DMS53 treated with DMSO at 0.1 percent for 48 hours (cell line): ENCODE results near the gene TRIM56.
"Not testable (repeated sequence)": the region's sequence is repeated elsewhere in the genome, so short reads cannot be mapped to it uniquely, and the experiment has no call there.

Experiments used
- DNase-seq: peaks from one replicate; lab custom pipeline; 2025; ENCODE audit not compliant: unreplicated experiment; lab: John Stamatoyannopoulos, UW

TRIM56 gene

GRCh38 chr7:101132626-101133600 lies 47.6 kb downstream of the TRIM56 start:
- not testable (repeated sequence) for DNase-seq

- no peak for DNase-seq
Measured at GRCh38 chr7:101133621-101134398, 48.5 kb downstream of the TRIM56 start.

GRCh38 chr7:101134399-101134980 lies 49.2 kb downstream of the TRIM56 start:
- no peak for DNase-seq

- DNase-seq = no peak
Measured at GRCh38 chr7:101137651-101138212, 52.5 kb downstream of the TRIM56 start.

- DNase-seq = peak; percentile 92
Measured at GRCh38 chr7:101138213-101138870, 53.1 kb downstream of the TRIM56 start.

GRCh38 chr7:101140339-101140699 lies 55.0 kb downstream of the TRIM56 start:
- DNase-seq = no peak

- DNase-seq = no peak
Measured at GRCh38 chr7:101140746-101141382, 55.6 kb downstream of the TRIM56 start.
